Sigmoid colon (tissue), 7 donors: ENCODE measurements around the gene BOLA1. TPM values are rescaled to one million over a fixed set of nuclear protein-coding genes. Genes with fewer than 3 reads are reported as not detected.
"Not testable (repeated sequence)": the region's sequence is repeated elsewhere in the genome, so short reads cannot be mapped to it uniquely, and the experiment has no call there.

Source experiments
- DNase-seq: peaks from one replicate; pipeline ENCODE4 v3.0.0-alpha.2; 2019
- H3K27ac ChIP-seq, 4 donors: fragments of 200-600 bp; sonication (generic); one replicate each; pipeline ENCODE4 v1.5.1; 2016 to 2019; ENCODE audit warnings: mild to moderate bottlenecking in 1 of 4
- H3K27me3 ChIP-seq, 3 donors: fragments of 200-600 bp; sonication (generic); one replicate each; pipeline ENCODE4 v1.5.1; 2019; ENCODE audit warnings: mild to moderate bottlenecking in 1 of 3
- H3K36me3 ChIP-seq, 4 donors: fragments of 200-600 bp; sonication (generic); one replicate each; pipeline ENCODE4 v1.5.1; 2016 to 2019
- H3K4me1 ChIP-seq, 4 donors: fragments of 200-600 bp; sonication (generic); one replicate each; pipeline ENCODE4 v1.5.1; 2017 to 2019
- H3K4me3 ChIP-seq, 4 donors: fragments of 200-600 bp; sonication (generic); one replicate each; pipeline ENCODE4 v1.5.1; 2017 to 2019; ENCODE audit warnings: mild to moderate bottlenecking in 2 of 4, moderate library complexity in 1 of 4
- H3K9me3 ChIP-seq, 4 donors: fragments of 200-600 bp in 3 of 4; sonication (generic) in 3 of 4; one replicate each; pipeline versions ENCODE4 v1.5.1 to v1.6.1; 2013 to 2019
- EP300 ChIP-seq, 4 donors: sonication (generic); formaldehyde crosslinking; IDR thresholded peaks; one replicate each; pipeline ENCODE4 v1.6.1; 2017; ENCODE audit warnings: antibody characterized with exemption in 4 of 4
- POLR2A ChIP-seq, 2 donors: fragments of 450-650 bp; IDR thresholded peaks; one replicate each; pipeline ENCODE4 v1.6.1; 2016; ENCODE audit warnings: antibody characterized with exemption in 2 of 2, mild to moderate bottlenecking in 2 of 2, moderate library complexity in 2 of 2
- POLR2AphosphoS5 ChIP-seq, 4 donors: sonication (generic); formaldehyde crosslinking; IDR thresholded peaks; one replicate each; pipeline ENCODE4 v1.6.1; 2017; ENCODE audit warnings: antibody characterized with exemption in 4 of 4
- WGBS, 2 donors: extraction: QIAGEN DNeasy Blood & Tissue Kit; methylation state at CpG; one replicate each; pipeline ENCODE4 v1.1.7; 2013; 5-methylcytosine and 5-hydroxymethylcytosine counted together
- intact Hi-C: fragments of 100-400 bp; cut with DNase I; formaldehyde crosslinking; loops from one replicate; pipeline ENCODE4 v1.15.1; 2023
- polyA plus RNA-seq, 3 donors: library from polyadenylated mRNA; stranded (reverse); fragments of 200-250 nt; gene quantifications; one replicate each; pipeline ENCODE4 v1.2.3, GENCODE V29; 2013
- total RNA-seq, 4 donors: library from RNA; depleted of rRNA; stranded (reverse); fragments of >200 nt; gene quantifications; one replicate each; pipeline ENCODE4 v1.1.0, GENCODE V29; 2016
- TF ChIP-seq, protein P1 (sequence below), 4 experiments: fragments of 450-650 bp in 3 of 4; fragments of 200-600 bp in 1 of 4; IDR thresholded peaks; one replicate each; pipeline ENCODE4 v1.5.1; 2016 to 2019; ENCODE audit warnings: antibody characterized with exemption in 4 of 4, mild to moderate bottlenecking in 3 of 4, moderate library complexity in 2 of 4
- donor health status: healthy with polysubstance abuse.
- donor health status: Bipolar disorder and iron deficiency.
- donor health status: healthy.

Gene BOLA1
- total and polyA plus RNA-seq, 7 donors: 19.2 to 61.4 (median 36.0) TPM

DNA sequence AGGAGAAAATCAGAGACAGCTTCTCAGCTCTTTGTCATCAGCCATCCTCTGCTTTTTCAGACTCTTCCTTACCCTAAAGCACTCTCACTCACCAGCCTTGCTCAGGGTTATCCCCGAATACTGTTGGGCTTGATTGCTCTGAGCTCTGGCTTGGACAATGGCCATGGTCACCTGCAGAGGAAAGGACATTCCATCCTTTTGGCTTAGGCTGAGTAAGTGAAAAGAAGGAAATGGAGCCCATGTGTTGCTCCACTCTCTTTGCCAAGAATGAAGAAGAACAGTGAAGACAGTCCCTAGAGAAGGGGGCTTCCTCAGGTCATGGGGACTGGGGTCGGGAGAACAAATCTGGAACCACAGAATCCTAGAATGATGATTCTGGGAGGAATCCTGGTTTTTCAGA is 35.0 kb downstream of the BOLA1 start:
- H3K27ac ChIP-seq: no peak overlapping the region
- H3K27me3 ChIP-seq: no peaks in the 10 kb centered on the region
- TF ChIP-seq POLR2AphosphoS5 (IDR thresholded peaks at IDR 0.05): no peak
- TF ChIP-seq EP300 (IDR thresholded peaks at IDR 0.05): no peak
- TF ChIP-seq POLR2A (IDR thresholded peaks at IDR 0.05): no peak
- TF ChIP-seq, protein P1, sequence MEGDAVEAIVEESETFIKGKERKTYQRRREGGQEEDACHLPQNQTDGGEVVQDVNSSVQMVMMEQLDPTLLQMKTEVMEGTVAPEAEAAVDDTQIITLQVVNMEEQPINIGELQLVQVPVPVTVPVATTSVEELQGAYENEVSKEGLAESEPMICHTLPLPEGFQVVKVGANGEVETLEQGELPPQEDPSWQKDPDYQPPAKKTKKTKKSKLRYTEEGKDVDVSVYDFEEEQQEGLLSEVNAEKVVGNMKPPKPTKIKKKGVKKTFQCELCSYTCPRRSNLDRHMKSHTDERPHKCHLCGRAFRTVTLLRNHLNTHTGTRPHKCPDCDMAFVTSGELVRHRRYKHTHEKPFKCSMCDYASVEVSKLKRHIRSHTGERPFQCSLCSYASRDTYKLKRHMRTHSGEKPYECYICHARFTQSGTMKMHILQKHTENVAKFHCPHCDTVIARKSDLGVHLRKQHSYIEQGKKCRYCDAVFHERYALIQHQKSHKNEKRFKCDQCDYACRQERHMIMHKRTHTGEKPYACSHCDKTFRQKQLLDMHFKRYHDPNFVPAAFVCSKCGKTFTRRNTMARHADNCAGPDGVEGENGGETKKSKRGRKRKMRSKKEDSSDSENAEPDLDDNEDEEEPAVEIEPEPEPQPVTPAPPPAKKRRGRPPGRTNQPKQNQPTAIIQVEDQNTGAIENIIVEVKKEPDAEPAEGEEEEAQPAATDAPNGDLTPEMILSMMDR (IDR thresholded peaks at IDR 0.05): no peak
- H3K4me3 ChIP-seq: no peak overlapping the region
- WGBS, 2 donors: 78 to 83% methylated on average over 2 of the region's 2 CpGs
- H3K9me3 ChIP-seq: no peaks in the 10 kb centered on the region
- peaks cover 0 to 44% (median 4%) of the 10 kb centered on the region in 4 donors for H3K36me3 ChIP-seq
- intact Hi-C loops: no loop called here
- peaks cover 0 to 37% (median 31%) of the 10 kb centered on the region in 4 donors for H3K4me1 ChIP-seq
- no peak for DNase-seq

GRCh38 chr1:149936170-149936991 is 37.0 kb downstream of the BOLA1 start, which contains the start of gene MTMR11:
Gene MTMR11, minus strand, starts transcription at chr1:149936879. Its CDS starts 232 bp downstream, at chr1:149936647.
- Histone ChIP-seq H3K27me3 (no peaks in the 10 kb centered on the region), H3K36me3 (peaks cover 0 to 24% (median 0%) of the 10 kb centered on the region in 4 donors), H3K4me3 (peak within 1 kb of the TSS; percentile 56 to 69 (median 61)), H3K9me3 (no peaks in the 10 kb centered on the region), H3K27ac (peak within 1 kb of the TSS; percentile 78 to 91 (median 82)), H3K4me1 (peaks cover 0 to 43% (median 37%) of the 10 kb centered on the region in 4 donors)
- intact Hi-C loops: no loop called here
- DNase-seq: peak; percentile 80
- 7 to 46% methylated on average over 18 of the region's 18 CpGs for WGBS, 2 donors
- TF ChIP-seq POLR2AphosphoS5 (IDR thresholded peaks at IDR 0.05): peak; percentile 19 to 54 (median 45)
- peak in 1 of 2 donors; percentile 30 for TF ChIP-seq POLR2A (IDR thresholded peaks at IDR 0.05)
- TF ChIP-seq EP300 (IDR thresholded peaks at IDR 0.05): no peak
- TF ChIP-seq, protein P1 (IDR thresholded peaks at IDR 0.05): no peak

DNA sequence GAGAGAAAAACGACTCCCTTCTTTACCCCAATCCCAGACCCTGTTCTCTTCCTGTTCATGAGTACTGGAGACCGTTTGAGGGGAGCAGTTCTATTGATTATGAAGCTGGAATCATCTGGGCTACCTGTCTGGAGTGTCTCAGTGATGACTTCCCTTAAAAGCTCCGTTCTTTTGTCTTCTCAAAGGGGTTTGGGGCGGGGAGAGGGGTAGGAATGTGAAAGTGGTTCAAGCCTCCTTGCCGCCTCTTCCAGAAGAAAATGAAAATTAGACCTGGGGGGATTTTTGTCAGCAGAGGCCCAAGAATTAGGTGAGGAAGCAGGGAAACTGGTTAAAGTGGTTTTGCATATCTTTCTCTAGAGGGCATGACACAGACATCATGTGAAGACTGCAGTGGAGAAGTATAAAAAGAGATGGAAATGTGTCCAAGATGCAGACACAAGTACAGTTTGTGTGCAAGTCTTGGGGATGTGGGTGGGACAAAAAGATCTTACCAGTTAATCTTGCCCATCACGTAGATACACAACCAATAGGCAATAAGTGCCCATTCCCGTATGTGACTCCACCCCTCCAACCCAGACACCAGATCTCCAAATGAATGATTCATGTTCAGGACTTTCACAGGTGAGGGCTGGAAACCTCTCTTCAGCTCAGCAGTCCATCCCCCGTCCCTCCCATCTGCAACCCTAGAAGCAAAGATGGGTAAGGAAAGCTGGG is 37.8 kb downstream of the BOLA1 start:
- intact Hi-C loops: no loop called here

DNA sequence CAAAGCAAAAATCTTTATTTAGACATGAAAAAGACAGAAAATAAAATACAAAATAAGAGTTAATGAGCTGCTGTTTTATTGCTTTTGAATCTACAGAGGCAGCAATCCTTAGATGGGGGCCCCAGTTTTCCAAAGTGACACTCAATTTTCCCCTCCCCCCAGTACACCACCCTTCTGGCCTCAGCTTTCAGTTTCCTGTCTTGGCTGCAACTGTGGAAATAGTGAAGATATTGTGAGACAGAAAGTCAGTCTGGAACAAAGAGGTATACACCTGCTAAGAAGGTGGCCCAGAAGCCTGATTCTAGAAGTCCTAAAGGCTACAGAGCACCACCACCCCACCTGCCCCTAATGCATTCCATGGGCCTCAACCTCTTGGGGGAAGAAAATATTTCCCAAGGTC is 38.4 kb downstream of the BOLA1 start:
- no peak for TF ChIP-seq EP300 (IDR thresholded peaks at IDR 0.05)
- DNase-seq: no peak
- H3K27ac ChIP-seq: peak overlapping the region; percentile 78 to 91 (median 82)
- no peaks in the 10 kb centered on the region for H3K9me3 ChIP-seq
- no peaks in the 10 kb centered on the region for H3K27me3 ChIP-seq
- intact Hi-C loops: no loop called here
- H3K4me3 ChIP-seq: no peak overlapping the region
- H3K36me3 ChIP-seq: peaks cover 0 to 10% (median 0%) of the 10 kb centered on the region in 4 donors
- H3K4me1 ChIP-seq: peaks cover 0 to 48% (median 38%) of the 10 kb centered on the region in 4 donors

More for the DNA sequence above, 37.8 kb downstream of the BOLA1 start:
- Histone ChIP-seq H3K4me3 (peak overlapping the region; percentile 56 to 69 (median 61)), H3K27me3 (no peaks in the 10 kb centered on the region), H3K27ac (peak overlapping the region; percentile 78 to 91 (median 82)), H3K4me1 (peaks cover 0 to 45% (median 38%) of the 10 kb centered on the region in 4 donors), H3K36me3 (peaks cover 0 to 16% (median 0%) of the 10 kb centered on the region in 4 donors), H3K9me3 (no peaks in the 10 kb centered on the region)
- TF ChIP-seq EP300 (IDR thresholded peaks at IDR 0.05) (no peak), POLR2AphosphoS5 (IDR thresholded peaks at IDR 0.05) (peak in 2 of 4 donors; percentile 1 to 64), POLR2A (IDR thresholded peaks at IDR 0.05) (peak in 1 of 2 donors; percentile 72)
- TF ChIP-seq, protein P1 (IDR thresholded peaks at IDR 0.05): no peak
- WGBS, 2 donors: 6 to 43% methylated on average over 8 of the region's 8 CpGs
- DNase-seq: no peak

GRCh38 chr1:149938668-149939003 is 39.3 kb downstream of the BOLA1 start:
- H3K4me1 ChIP-seq: peaks cover 0 to 48% (median 38%) of the 10 kb centered on the region in 4 donors
- intact Hi-C loops: not testable (repeated sequence)

More at GRCh38 chr1:149938668-149939003, 39.3 kb downstream of the BOLA1 start:
- not testable (repeated sequence) for H3K9me3 ChIP-seq, H3K36me3 ChIP-seq, H3K27me3 ChIP-seq, DNase-seq
- H3K27ac ChIP-seq: peak overlapping the region; percentile 78 to 91 (median 82)
- H3K4me3 ChIP-seq: peak overlapping the region in 3 of 4 donors; percentile 26 to 39 (median 37)
- 13 to 60% methylated on average over 13 of the region's 13 CpGs for WGBS, 2 donors
